GM18867 (cell line): ENCODE results near the gene GAS5.

ENCODE experiments used
- ATAC-seq: cut with Tn5 transposase; IDR thresholded peaks from one replicate; pipeline ENCODE4 v1.9.1; 2021; ENCODE audit warnings: mild to moderate bottlenecking, moderate library complexity; ENCODE audit not compliant: unreplicated experiment

Gene GAS5

DNA sequence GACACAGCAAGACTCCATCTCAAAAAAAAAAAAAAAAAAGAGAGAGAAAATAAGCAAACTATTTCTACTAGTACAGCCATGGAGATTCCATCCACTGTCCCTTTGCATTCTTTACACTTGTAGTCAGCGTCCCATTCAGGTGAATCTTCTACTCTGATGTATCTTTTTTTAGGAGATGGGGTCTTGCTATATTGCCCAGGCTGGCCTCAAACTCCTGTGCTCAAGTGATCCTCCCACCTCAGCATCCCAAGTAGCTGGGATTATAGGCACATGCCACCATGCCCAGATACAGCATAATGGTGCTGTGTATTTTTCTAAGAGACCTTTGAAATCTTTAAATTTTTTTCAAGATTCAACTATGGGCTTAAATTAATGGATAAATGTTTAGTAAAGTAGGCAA is 35.0 kb downstream of the GAS5 start:
- ATAC-seq = no peak

- no peak for ATAC-seq
Observed at GRCh38 chr1:173827611-173828010, 40.2 kb downstream of the GAS5 start.

DNA sequence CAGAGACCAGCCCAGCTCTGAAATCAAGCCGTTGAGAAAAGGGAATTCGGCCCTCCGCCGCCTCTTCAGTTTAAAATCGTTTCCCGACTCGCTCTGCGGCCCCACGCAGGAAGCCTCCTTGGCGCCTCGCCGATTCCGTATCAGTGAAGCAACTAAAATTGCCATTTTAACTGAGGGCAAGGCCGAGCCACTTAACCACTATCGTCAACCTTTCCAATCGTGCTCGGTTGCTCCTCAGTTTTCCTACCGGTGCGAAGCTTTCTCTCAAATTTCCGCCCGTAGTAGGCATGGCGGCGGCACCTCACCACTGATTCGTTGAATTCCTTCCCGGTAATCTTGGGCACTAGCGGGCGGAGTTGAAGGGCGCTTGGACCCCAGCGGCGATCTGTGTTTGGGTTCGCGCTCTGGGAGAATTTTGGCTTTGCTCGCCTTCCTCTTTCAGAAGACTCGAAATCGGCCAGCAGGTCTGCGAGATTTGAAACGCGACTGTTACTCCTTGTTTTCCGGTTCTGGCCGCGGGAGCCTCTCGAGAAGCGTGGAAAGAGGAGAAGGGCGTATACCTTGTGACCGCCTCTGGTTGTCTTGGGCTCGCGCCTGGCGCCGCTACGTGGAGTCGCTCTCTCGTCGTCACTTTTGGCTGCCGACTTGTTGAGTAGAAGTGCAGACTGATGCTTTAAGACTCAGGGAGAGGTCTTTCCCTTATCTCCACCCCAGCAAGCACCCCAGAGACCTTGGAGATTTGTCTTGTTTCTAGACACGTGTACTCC is 43.3 kb downstream of the GAS5 start, which contains the start of the genes CENPL and DARS2:
Gene CENPL (minus strand): TSS at position 569 of the 767 bp plus-strand sequence. CDS start 13,584 bp downstream, outside the sequence.
Gene DARS2 (plus strand): TSS at position 359 of the 767 bp plus-strand sequence. CDS start 557 bp downstream, outside the sequence.
- ATAC-seq = peak; percentile 81

GRCh38 chr1:173823781-173824314 is 43.9 kb downstream of the GAS5 start:
- peak; percentile 38 for ATAC-seq

- ATAC-seq = no peak
Observed at GRCh38 chr1:173821680-173822079, 46.1 kb downstream of the GAS5 start.

DNA sequence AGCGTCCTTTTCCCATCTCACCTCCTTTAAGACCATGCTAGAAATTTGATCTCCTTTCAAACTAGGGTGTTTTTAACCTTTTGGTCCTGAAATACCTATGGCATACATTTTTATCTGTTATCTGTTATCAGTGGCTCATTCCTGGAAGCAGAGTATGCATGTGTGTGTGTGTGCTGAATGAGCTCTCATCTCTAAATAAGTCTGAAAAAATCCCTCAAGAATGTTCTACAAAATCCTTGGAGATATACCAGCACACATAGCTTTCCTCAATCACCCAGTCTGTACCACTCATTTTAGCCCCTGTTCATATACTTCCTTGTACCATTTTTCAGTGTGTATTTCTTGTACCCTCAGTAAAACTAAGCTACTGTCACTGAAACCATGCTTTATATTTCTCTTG is 49.3 kb downstream of the GAS5 start:
- no peak for ATAC-seq
